Measurements from ENCODE around the gene LEPROT. TPM values are rescaled to one million over a fixed set of nuclear protein-coding genes. Genes with fewer than 3 reads are reported as not detected.

The LEPROT gene, protein sequence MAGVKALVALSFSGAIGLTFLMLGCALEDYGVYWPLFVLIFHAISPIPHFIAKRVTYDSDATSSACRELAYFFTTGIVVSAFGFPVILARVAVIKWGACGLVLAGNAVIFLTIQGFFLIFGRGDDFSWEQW
- total RNA-seq (2021; ENCODE audit: unreplicated experiment) (25.7 TPM), Bru-seq, nascent RNA (percentile 87 among the genes with signal in this experiment), BruChase-seq, experiment 1, labeled RNA remaining after a 6-hour chase (percentile 93 among the genes with signal in this experiment), BruChase-seq, experiment 2, labeled RNA remaining after a 2-hour chase (percentile 95 among the genes with signal in this experiment)
- polyA plus RNA-seq (2012) = 10.3 and 12.5 TPM in 2 replicates
- long read RNA-seq, full-length matches to known transcripts = 24 of 29 reads
- long read RNA-seq, partial matches to known transcripts = 5 of 29 reads
- long read RNA-seq, other reads (novel, unspliced or antisense) = 0 of 29 reads

DNA sequence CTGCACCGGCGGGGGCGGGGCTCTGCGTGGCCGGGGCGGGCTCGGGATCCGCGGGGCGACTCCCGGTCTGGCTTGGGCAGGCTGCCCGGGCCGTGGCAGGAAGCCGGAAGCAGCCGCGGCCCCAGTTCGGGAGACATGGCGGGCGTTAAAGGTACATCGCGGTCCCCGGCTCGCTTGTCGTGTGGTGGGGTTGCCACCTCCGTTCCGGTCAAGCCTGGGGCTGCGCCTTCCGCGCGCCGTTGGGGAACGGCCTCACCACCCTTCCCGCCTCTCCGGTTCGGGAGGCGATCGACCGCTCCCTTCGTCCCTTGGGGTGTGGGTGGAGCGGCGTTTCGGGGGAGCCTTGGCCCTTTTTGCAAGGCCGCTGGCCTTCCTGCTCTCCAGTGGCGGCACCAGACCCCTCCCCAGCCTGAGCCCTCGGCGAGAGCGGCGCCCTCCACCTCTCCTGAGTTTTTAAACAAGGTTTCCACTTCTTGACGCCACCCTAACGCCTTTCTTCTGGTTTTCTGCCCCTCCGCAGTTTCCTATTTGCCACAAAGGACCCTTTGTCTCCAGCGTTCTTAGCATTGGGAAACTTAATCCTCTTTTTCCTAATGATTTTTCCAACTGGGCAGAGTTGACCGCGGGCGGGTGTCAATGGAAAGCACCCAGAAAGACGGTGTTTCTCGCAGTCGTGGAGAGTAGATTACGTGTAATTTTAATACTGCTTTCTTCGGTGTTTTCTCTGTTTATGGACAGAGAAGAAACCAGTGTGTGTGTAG lies at the start of gene LEPROT, which contains the start of gene LEPR:
LEPROT (plus strand) TSS at position 79 of the 761 bp plus-strand sequence; CDS start at position 136, 57 bp downstream.
LEPR (plus strand) TSS at position 79 of the 761 bp plus-strand sequence. CDS start 144,898 bp downstream, outside the sequence.
- peaks cover 32 to 58% of the 10 kb centered on the region in 2 experiments for H3K4me1 ChIP-seq (ENCODE audit: control insufficient read depth in 1 of 2, insufficient read depth in 2 of 2, low read length in 2 of 2)
- no peak for DNase-seq (ENCODE audit: low read depth, low spot score)

More for the DNA sequence above, at the start of gene LEPROT, which contains the start of gene LEPR:
- Histone ChIP-seq H3K9me3 (ENCODE audit: control insufficient read depth in 1 of 2, insufficient read depth in 1 of 2, low read depth in 1 of 2, low read length in 2 of 2) (no peaks in the 10 kb centered on the region), H3K79me2 (ENCODE audit: insufficient read depth, low read length) (peaks cover 44% of the 10 kb centered on the region), H3K27me3 (ENCODE audit: insufficient read depth, low read length) (no peaks in the 10 kb centered on the region), H3K27ac (ENCODE audit: low read depth, low read length) (peak within 1 kb of the TSS; percentile 76), H3K9ac (ENCODE audit: low read length) (peak within 1 kb of the TSS; percentile 87), H3K4me2 (ENCODE audit: low read length) (peak within 1 kb of the TSS; percentile 95), H3K9me2 (ENCODE audit: insufficient read depth) (no peaks in the 10 kb centered on the region), H2AFZ (ENCODE audit: low read depth, low read length, poor library complexity, severe bottlenecking) (peak within 1 kb of the TSS; percentile 80), H3K36me3 (ENCODE audit: control insufficient read depth in 1 of 2, insufficient read depth in 2 of 2, low read length in 2 of 2) (no peaks in the 10 kb centered on the region), H4K20me1 (ENCODE audit: insufficient read depth) (no peaks in the 10 kb centered on the region), H3K4me3 (replicated peaks in 1 of 2; ENCODE audit: low read depth in 1 of 2, low read length in 2 of 2) (peak within 1 kb of the TSS; percentile 79 to 84)
- peak; percentile 74 for TF ChIP-seq ELF1 (IDR thresholded peaks at IDR 0.05; ENCODE audit: borderline replicate concordance, low read depth)
- TF ChIP-seq SP1 (IDR thresholded peaks at IDR 0.05; ENCODE audit: low read depth) = no peak
- TF ChIP-seq CBX3 (IDR thresholded peaks at IDR 0.05; ENCODE audit: low read depth) = 0 out of 2 replicates have a peak, but pooled peaks have one; percentile 27
- no peak for TF ChIP-seq ZBTB33 (IDR thresholded peaks at IDR 0.05; ENCODE audit: extremely low read depth, insufficient replicate concordance, low read length)
- TF ChIP-seq, protein P1, sequence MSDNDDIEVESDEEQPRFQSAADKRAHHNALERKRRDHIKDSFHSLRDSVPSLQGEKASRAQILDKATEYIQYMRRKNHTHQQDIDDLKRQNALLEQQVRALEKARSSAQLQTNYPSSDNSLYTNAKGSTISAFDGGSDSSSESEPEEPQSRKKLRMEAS (IDR thresholded peaks at IDR 0.05) = peak; percentile 80
- peak; percentile 78 for TF ChIP-seq ZFX (IDR thresholded peaks at IDR 0.05)
- TF ChIP-seq POLR2AphosphoS5 (IDR thresholded peaks at IDR 0.05; ENCODE audit: low read depth, low read length) = peak; percentile 86
- no peak for TF ChIP-seq SRF (IDR thresholded peaks at IDR 0.05; ENCODE audit: low read depth)
- no peak for TF ChIP-seq REST (IDR thresholded peaks at IDR 0.05; ENCODE audit: low read depth)
- peak; percentile 29 for TF ChIP-seq EGR1 (IDR thresholded peaks at IDR 0.05; ENCODE audit: low read depth)
- peak; percentile 88 for TF ChIP-seq YY1 (IDR thresholded peaks at IDR 0.05; ENCODE audit: extremely low read depth, insufficient replicate concordance, low read depth, low read length)
- intact Hi-C loops (cut with micrococcal nuclease) = loop anchor here (10.0 kb wide), 3 partner anchors 186 to 824 kb away; no protein-coding TSS in a partner anchor
- no TSS peak for BruUV-seq (replicated peaks)
- ATAC-seq = no peak
- RAD21 ChIA-PET (ENCODE audit: low non-redundant PET in 1 of 2, low total read pairs in 2 of 2, uncharacterized antibody in 2 of 2, unreplicated experiment in 2 of 2) = interaction anchor here in 1 of 2 experiments (0.6 to 0.7 kb wide), 2 partner anchors 184 to 523 kb away, joined by 4 read pairs; no protein-coding TSS in a partner anchor
- POLR2A ChIA-PET = interaction anchor here (0.7 to 1.2 kb wide), 6 partner anchors 9 to 358 kb away, joined by 3 to 6 read pairs (median 4); no protein-coding TSS in a partner anchor
- CTCF ChIA-PET = interaction anchor here (0.8 to 1.9 kb wide), 6 partner anchors 9 to 1152 kb away, joined by 3 to 13 read pairs (median 4); no protein-coding TSS in a partner anchor
